Stimulated activated naive CD8-positive, alpha-beta T cell treated with anti-CD3 and anti-CD28 coated beads, Interleukin-15, Interleukin-2, amounts not matched to agents 100 ng/mL and 50 ng/mL, for 24 hours (primary cell): ENCODE data around the gene SERTAD3.
A peak's percentile ranks its signal among the peaks of the same experiment; 100 is the strongest.
"Not testable (repeated sequence)": the region's sequence is repeated elsewhere in the genome, so short reads cannot be mapped to it uniquely, and the experiment has no call there.

ENCODE experiments used
- H3K27ac Mint-ChIP-seq: one replicate; pipeline ENCODE4 v1.8.0; 2021; ENCODE audit warnings: mild to moderate bottlenecking, mixed read lengths
- H3K27me3 Mint-ChIP-seq: one replicate; pipeline ENCODE4 v1.8.0; 2021; ENCODE audit warnings: mixed read lengths
- H3K36me3 Mint-ChIP-seq: one replicate; pipeline ENCODE4 v1.8.0; 2021; ENCODE audit warnings: low read depth, mixed read lengths
- H3K4me1 Mint-ChIP-seq: one replicate; pipeline ENCODE4 v1.8.0; 2021; ENCODE audit warnings: low read depth, mixed read lengths
- H3K4me3 Mint-ChIP-seq: one replicate; pipeline ENCODE4 v1.8.0; 2021; ENCODE audit warnings: mild to moderate bottlenecking, mixed read lengths
- H3K9me3 Mint-ChIP-seq: one replicate; pipeline ENCODE4 v1.8.0; 2021; ENCODE audit warnings: mixed read lengths

Gene SERTAD3

DNA sequence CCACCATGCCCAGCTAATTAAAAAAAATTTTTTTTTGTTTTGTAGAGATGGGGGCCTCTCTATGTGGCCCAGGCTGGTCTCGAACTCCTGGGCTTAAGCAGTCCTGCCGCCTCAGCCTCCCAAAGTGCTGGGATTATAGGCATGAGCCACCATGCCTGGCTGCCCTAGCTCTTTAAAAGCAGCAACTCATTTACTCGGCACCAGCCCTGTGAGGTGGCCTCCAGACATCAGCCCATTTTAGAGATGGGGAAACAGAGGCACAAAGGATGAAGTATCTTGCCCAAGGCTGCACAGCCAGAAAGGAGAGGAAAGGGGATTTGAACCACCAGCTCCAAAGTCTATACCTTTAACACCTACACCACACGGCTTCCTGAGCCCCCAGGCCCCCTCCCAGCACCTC lies 31.3 kb downstream of the SERTAD3 start:
- H3K9me3 Mint-ChIP-seq: no peaks in the 10 kb centered on the region
- H3K4me1 Mint-ChIP-seq: peaks cover 11% of the 10 kb centered on the region
- no peaks in the 10 kb centered on the region for H3K36me3 Mint-ChIP-seq
- no peak overlapping the region for H3K27ac Mint-ChIP-seq
- H3K4me3 Mint-ChIP-seq: no peak overlapping the region
- H3K27me3 Mint-ChIP-seq: no peaks in the 10 kb centered on the region

- H3K9me3 Mint-ChIP-seq: no peaks in the 10 kb centered on the region
- H3K27me3 Mint-ChIP-seq: no peaks in the 10 kb centered on the region
- H3K27ac Mint-ChIP-seq: no peak overlapping the region
- no peaks in the 10 kb centered on the region for H3K36me3 Mint-ChIP-seq
- H3K4me1 Mint-ChIP-seq: peaks cover 9% of the 10 kb centered on the region
- H3K4me3 Mint-ChIP-seq: no peak overlapping the region
Observed at GRCh38 chr19:40411958-40412499, 32.1 kb downstream of the SERTAD3 start.

DNA sequence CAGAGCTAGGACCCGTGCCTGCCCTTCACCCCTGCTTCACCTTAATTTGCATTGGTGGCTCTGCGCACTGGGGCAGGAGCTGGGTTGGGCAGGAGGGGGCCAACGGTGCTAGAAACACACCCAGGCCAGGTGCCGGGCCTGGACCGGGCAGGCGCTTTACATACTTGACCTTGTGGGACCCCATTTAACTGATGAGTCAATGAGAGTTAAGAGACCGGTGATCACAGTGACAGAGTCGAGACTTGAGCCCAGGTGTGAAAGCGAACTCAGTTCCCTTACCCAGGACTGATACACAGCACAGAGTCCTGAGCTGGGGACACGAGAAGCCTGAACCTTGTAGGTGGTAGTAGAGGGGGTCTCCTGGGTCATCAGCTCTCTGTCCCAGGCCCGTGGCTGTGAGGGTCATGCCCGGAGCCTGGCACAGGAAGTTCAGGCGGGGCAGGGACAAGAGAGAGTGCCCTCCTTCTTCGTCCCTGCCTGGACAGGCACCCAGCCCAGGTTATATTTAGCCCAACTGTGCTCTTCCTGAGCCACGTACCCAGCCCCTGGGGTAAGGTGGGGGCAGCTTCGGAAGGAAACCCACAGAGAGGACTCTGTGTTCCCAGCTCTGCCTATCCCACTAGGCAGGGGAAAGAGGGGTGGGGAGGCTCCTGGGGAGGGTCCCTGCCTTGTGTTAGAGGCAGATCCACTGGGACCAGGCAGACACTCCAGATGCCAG lies 32.9 kb downstream of the SERTAD3 start:
- Mint-ChIP-seq H3K9me3 (no peaks in the 10 kb centered on the region), H3K27ac (no peak overlapping the region), H3K4me1 (peaks cover 5% of the 10 kb centered on the region), H3K36me3 (no peaks in the 10 kb centered on the region), H3K27me3 (no peaks in the 10 kb centered on the region), H3K4me3 (no peak overlapping the region)

DNA sequence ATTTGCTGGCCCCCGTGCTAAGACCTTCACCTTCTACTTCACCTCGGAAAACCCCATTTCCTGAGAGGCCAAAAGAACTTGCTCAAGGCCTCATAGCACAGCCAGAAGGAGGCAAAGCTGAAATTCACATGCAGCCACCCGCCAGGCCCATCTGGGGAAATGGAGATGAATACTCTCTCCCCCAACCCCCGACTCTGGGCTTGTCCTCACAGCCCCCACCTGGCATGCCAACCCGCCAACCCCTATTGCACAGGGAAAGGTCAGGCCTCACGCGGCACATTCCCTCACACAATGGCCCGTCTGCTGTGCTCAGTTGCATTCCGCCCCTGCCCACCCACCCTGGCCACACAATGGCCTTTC lies 34.1 kb downstream of the SERTAD3 start:
- Mint-ChIP-seq H3K27me3 (no peaks in the 10 kb centered on the region), H3K9me3 (no peaks in the 10 kb centered on the region), H3K27ac (no peak overlapping the region), H3K4me1 (peaks cover 5% of the 10 kb centered on the region), H3K4me3 (no peak overlapping the region), H3K36me3 (no peaks in the 10 kb centered on the region)

DNA sequence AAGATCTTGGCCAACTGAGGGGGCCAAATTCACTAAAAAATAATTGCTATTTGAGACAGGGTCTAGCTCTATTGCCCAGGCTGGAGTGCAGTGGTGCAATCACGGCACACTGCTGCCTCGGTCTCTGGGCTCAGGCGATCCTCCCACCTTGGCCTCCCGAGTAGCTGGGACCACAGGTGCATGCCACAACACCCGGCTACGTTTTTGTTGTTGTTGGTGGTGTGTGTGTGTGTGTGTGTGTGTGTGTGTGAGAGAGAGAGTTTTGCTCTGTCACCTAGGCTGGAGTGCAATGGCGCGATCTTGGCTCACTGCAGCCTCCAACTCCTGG lies 35.6 kb downstream of the SERTAD3 start:
- not testable (repeated sequence) for H3K9me3 Mint-ChIP-seq, H3K27me3 Mint-ChIP-seq, H3K4me1 Mint-ChIP-seq, H3K36me3 Mint-ChIP-seq, H3K27ac Mint-ChIP-seq, H3K4me3 Mint-ChIP-seq

- H3K27ac Mint-ChIP-seq: no peak overlapping the region
- peaks cover 9% of the 10 kb centered on the region for H3K4me1 Mint-ChIP-seq
- no peaks in the 10 kb centered on the region for H3K9me3 Mint-ChIP-seq
- no peaks in the 10 kb centered on the region for H3K36me3 Mint-ChIP-seq
- no peaks in the 10 kb centered on the region for H3K27me3 Mint-ChIP-seq
- H3K4me3 Mint-ChIP-seq: no peak overlapping the region
Observed at GRCh38 chr19:40407714-40408597, 36.2 kb downstream of the SERTAD3 start.

- Mint-ChIP-seq H3K27me3 (peaks cover 4% of the 10 kb centered on the region), H3K4me3 (peak overlapping the region; percentile 83), H3K9me3 (no peaks in the 10 kb centered on the region), H3K36me3 (no peaks in the 10 kb centered on the region), H3K4me1 (peaks cover 17% of the 10 kb centered on the region), H3K27ac (no peak overlapping the region)
Observed at GRCh38 chr19:40403262-40403984, 40.7 kb downstream of the SERTAD3 start.

- H3K27ac Mint-ChIP-seq: no peak overlapping the region
- peaks cover 4% of the 10 kb centered on the region for H3K27me3 Mint-ChIP-seq
- H3K4me1 Mint-ChIP-seq: peaks cover 20% of the 10 kb centered on the region
- H3K36me3 Mint-ChIP-seq: no peaks in the 10 kb centered on the region
- no peak overlapping the region for H3K4me3 Mint-ChIP-seq
- no peaks in the 10 kb centered on the region for H3K9me3 Mint-ChIP-seq
Observed at GRCh38 chr19:40400559-40400958, 43.6 kb downstream of the SERTAD3 start.

DNA sequence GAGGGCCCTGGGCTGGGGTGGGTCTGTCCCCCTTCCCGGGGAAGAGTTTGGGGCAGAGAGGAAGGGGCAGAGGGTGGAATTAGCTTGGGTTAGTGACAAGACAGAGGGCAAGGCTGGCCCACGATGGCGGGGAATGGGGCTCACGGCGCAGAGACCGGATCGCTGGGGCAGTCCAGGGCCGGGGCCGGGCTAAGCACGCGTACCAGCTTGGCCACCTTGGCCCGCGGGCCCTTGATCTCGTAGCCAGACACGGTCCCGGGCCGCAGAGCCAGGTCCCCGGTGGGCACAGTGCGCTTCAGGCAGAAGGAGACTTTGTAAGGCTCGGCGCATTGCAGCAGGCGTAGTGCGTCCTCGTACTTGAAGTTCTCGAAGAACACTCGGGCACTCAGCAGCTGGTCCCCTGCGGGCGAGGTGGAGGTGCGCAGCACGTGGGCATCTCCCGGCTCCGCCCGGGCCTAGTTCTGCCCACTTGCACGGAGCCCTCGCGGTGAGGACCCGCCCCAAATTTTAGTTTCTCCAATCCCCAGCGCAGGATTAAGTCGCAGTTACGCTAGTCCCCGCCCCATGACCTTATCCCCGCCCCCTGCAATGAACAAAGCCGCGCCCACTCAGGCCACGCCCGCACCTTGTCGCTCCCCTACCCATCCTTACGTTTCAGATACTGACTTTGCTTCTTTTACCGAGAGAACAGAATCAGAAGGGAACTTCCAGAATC lies 45.6 kb downstream of the SERTAD3 start:
- Mint-ChIP-seq H3K4me3 (no peak overlapping the region), H3K27me3 (peaks cover 4% of the 10 kb centered on the region)

DNA sequence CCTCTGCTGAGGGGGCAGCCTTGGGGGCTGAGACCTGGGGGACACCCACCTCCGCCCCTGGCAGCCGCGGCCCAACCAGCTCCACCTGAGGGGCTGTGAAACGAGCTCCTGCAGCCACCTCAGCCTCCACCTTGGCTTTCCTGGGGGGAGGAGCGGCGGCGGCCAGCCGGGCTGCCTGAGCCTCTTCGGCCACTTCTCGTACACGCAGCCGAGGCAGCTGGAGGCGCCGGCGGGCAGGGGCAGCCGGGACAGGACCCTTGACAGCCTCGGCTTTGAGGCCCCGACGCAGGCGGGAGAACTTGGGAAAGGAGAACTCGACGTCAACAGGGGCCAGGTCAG lies 46.6 kb downstream of the SERTAD3 start:
- H3K27ac Mint-ChIP-seq: no peak overlapping the region
- H3K4me1 Mint-ChIP-seq: peaks cover 11% of the 10 kb centered on the region
- no peak overlapping the region for H3K4me3 Mint-ChIP-seq
- no peaks in the 10 kb centered on the region for H3K36me3 Mint-ChIP-seq
- no peaks in the 10 kb centered on the region for H3K9me3 Mint-ChIP-seq
- H3K27me3 Mint-ChIP-seq: peaks cover 4% of the 10 kb centered on the region

More for the DNA sequence above, 45.6 kb downstream of the SERTAD3 start:
- H3K9me3 Mint-ChIP-seq: no peaks in the 10 kb centered on the region
- H3K4me1 Mint-ChIP-seq: peaks cover 18% of the 10 kb centered on the region
- no peak overlapping the region for H3K27ac Mint-ChIP-seq
- H3K36me3 Mint-ChIP-seq: no peaks in the 10 kb centered on the region

- Mint-ChIP-seq H3K9me3 (no peaks in the 10 kb centered on the region), H3K27me3 (peaks cover 4% of the 10 kb centered on the region), H3K4me3 (no peak overlapping the region), H3K4me1 (peaks cover 11% of the 10 kb centered on the region), H3K27ac (no peak overlapping the region), H3K36me3 (no peaks in the 10 kb centered on the region)
Observed at GRCh38 chr19:40396886-40397567, 47.1 kb downstream of the SERTAD3 start.

- no peaks in the 10 kb centered on the region for H3K9me3 Mint-ChIP-seq
- H3K36me3 Mint-ChIP-seq: no peaks in the 10 kb centered on the region
- H3K4me3 Mint-ChIP-seq: no peak overlapping the region
- peaks cover 11% of the 10 kb centered on the region for H3K4me1 Mint-ChIP-seq
- H3K27me3 Mint-ChIP-seq: peaks cover 4% of the 10 kb centered on the region
- H3K27ac Mint-ChIP-seq: no peak overlapping the region
Observed at GRCh38 chr19:40395956-40396355, 48.2 kb downstream of the SERTAD3 start.

- peaks cover 4% of the 10 kb centered on the region for H3K27me3 Mint-ChIP-seq
Observed at GRCh38 chr19:40394816-40395210, 49.3 kb downstream of the SERTAD3 start.

More at GRCh38 chr19:40394816-40395210, 49.3 kb downstream of the SERTAD3 start:
- H3K4me3 Mint-ChIP-seq: no peak overlapping the region
- H3K4me1 Mint-ChIP-seq: peaks cover 11% of the 10 kb centered on the region
- H3K9me3 Mint-ChIP-seq: no peaks in the 10 kb centered on the region
- H3K36me3 Mint-ChIP-seq: no peaks in the 10 kb centered on the region
- no peak overlapping the region for H3K27ac Mint-ChIP-seq
